PC-3 (cell line): ENCODE data around the gene PLEKHA6. TPM values are rescaled to one million over a fixed set of nuclear protein-coding genes. Genes with fewer than 3 reads are reported as not detected.

Experiments
- ATAC-seq: fragments of 200-7000 bp; cut with Tn5 transposase; 2 replicates; pipeline ENCODE4 v1.9.1; 2020; ENCODE audit warnings: mild to moderate bottlenecking, moderate library complexity
- BruUV-seq: library from RNA; stranded (reverse); fragments of 400-500 nt; replicated peaks from 2 replicates; lab custom pipeline; 2021; lab: Mats Ljungman, UMichigan
- CTCF ChIA-PET: fragments of 300-600 bp; sonication (Branson Sonifier 250); formaldehyde crosslinking; loops from one replicate; lab custom pipeline; 2022; ENCODE audit warnings: antibody characterized with exemption; lab: Charles Lee
- POLR2A ChIA-PET: fragments of 300-600 bp; sonication (Branson Sonifier 250); formaldehyde crosslinking; loops from one replicate; lab custom pipeline; 2022; ENCODE audit warnings: antibody characterized with exemption; ENCODE audit not compliant: unreplicated experiment; lab: Charles Lee
- DNase-seq: peaks from one replicate; pipeline ENCODE4 v3.0.0-alpha.2; 2015
- H2AFZ ChIP-seq: fragments of 300-600 bp; sonication (generic); 2 replicates; pipeline ENCODE4 v1.6.0; 2016; ENCODE audit warnings: antibody characterized with exemption, low read length
- H3F3A ChIP-seq: fragments of 300-600 bp; sonication (generic); one replicate; pipeline ENCODE4 v1.6.0; 2017; ENCODE audit warnings: antibody characterized with exemption, low read length, control low read depth, mild to moderate bottlenecking; ENCODE audit not compliant: unreplicated experiment
- H3K27ac ChIP-seq: fragments of 300-600 bp; sonication (generic); 2 replicates; pipeline ENCODE4 v1.5.1; 2016; ENCODE audit warnings: mild to moderate bottlenecking, low read length
- H3K27me3 ChIP-seq: fragments of 300-600 bp; sonication (generic); 2 replicates; pipeline ENCODE4 v1.6.1; 2016; ENCODE audit warnings: low read length, mixed read lengths
- H3K36me3 ChIP-seq: fragments of 300-600 bp; sonication (generic); 2 replicates; pipeline ENCODE4 v1.6.1; 2016; ENCODE audit warnings: low read depth, mixed run types, low read length, mixed read lengths
- H3K4me1 ChIP-seq: fragments of 300-600 bp; sonication (generic); 2 replicates; pipeline ENCODE4 v1.5.1; 2016; ENCODE audit warnings: low read length; ENCODE audit not compliant: insufficient read depth
- H3K4me2 ChIP-seq: fragments of 300-600 bp; sonication (generic); 2 replicates; pipeline ENCODE4 v1.6.0; 2016; ENCODE audit warnings: low read length
- H3K4me3 ChIP-seq: fragments of 300-600 bp; sonication (generic); 2 replicates; pipeline ENCODE4 v1.5.1; 2016; ENCODE audit warnings: mild to moderate bottlenecking, low read length, mixed read lengths
- H3K79me2 ChIP-seq: fragments of 300-600 bp; sonication (generic); 2 replicates; pipeline ENCODE4 v1.6.1; 2017; ENCODE audit warnings: low read length, mixed read lengths
- H3K9ac ChIP-seq: fragments of 300-600 bp; sonication (generic); 2 replicates; pipeline ENCODE4 v1.6.0; 2016; ENCODE audit warnings: mild to moderate bottlenecking, low read length
- H3K9me2 ChIP-seq: fragments of 300-600 bp; sonication (generic); replicated peaks from 2 replicates; pipeline ENCODE4 v1.6.1; 2016; ENCODE audit warnings: mixed run types, low read length, mixed read lengths
- H3K9me3 ChIP-seq: fragments of 300-600 bp; sonication (generic); 2 replicates; pipeline ENCODE4 v1.6.1; 2016; ENCODE audit warnings: low read length, mixed read lengths
- H4K20me1 ChIP-seq: fragments of 300-600 bp; sonication (generic); 2 replicates; pipeline ENCODE4 v1.6.1; 2016; ENCODE audit warnings: low read length, mixed read lengths
- EZH2 ChIP-seq: fragments of 300-600 bp; sonication (generic); IDR thresholded peaks from one replicate; pipeline ENCODE4 v1.6.1; 2017; ENCODE audit warnings: antibody characterized with exemption, mild to moderate bottlenecking, low read length; ENCODE audit not compliant: unreplicated experiment
- EZH2phosphoT487 ChIP-seq: fragments of 300-600 bp; sonication (generic); IDR thresholded peaks from 2 replicates; pipeline ENCODE4 v1.6.1; 2018; ENCODE audit warnings: mild to moderate bottlenecking, antibody characterized with exemption, low read length, borderline replicate concordance
- intact Hi-C: fragments of 100-400 bp; cut with micrococcal nuclease; formaldehyde crosslinking; loops from 2 replicates; pipeline ENCODE4 v1.9.0; 2023
- total RNA-seq: library from RNA; depleted of rRNA; stranded (reverse); fragments of >200 nt; gene quantifications from 2 replicates; pipeline ENCODE4 v1.2.3, GENCODE V29; 2014
- TF ChIP-seq, protein P1 (sequence below): fragments of 300-600 bp; sonication (generic); conservative IDR thresholded peaks from 2 replicates; pipeline ENCODE4 v1.5.1; 2017; ENCODE audit warnings: antibody characterized with exemption, low read depth, mild to moderate bottlenecking, low read length

The PLEKHA6 gene
- total RNA-seq, 1 experiment from 2014 or later = 53.8 TPM

DNA sequence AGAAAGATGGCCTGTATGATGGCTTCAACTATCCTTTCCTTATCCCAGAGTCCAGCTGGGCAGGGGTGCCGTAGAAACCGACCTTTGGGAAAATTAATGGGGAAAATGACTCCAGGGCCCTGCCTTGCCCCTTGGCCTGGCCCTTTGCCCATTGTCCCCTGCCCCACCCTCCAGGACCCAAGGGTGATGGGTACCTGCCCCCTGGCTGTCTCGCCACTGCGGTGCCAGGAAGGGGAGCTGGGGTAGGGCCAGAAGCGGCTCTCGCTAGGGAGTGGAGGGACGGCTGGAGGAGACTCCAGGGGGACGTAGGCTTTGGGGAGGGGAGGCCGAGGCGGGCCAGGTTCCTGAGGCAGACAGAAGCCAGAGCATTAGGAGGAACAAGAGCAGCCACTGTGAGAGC lies 116.8 kb downstream of the PLEKHA6 start:
- ChIA-PET POLR2A (no interaction called here), CTCF (no interaction called here)
- ATAC-seq (no peak), DNase-seq (no peak)
- H3K9me2 ChIP-seq = no peaks in the 10 kb centered on the region
- no peak overlapping the region for H2AFZ ChIP-seq
- H3K9me3 ChIP-seq = no peaks in the 10 kb centered on the region
- H3K27me3 ChIP-seq = no peaks in the 10 kb centered on the region
- no peaks in the 10 kb centered on the region for H4K20me1 ChIP-seq
- no peak overlapping the region for H3K4me3 ChIP-seq
- H3K4me1 ChIP-seq = no peaks in the 10 kb centered on the region
- no TSS peak for BruUV-seq
- TF ChIP-seq EZH2phosphoT487 (no peak), EZH2 (no peak)
- TF ChIP-seq, protein P1, sequence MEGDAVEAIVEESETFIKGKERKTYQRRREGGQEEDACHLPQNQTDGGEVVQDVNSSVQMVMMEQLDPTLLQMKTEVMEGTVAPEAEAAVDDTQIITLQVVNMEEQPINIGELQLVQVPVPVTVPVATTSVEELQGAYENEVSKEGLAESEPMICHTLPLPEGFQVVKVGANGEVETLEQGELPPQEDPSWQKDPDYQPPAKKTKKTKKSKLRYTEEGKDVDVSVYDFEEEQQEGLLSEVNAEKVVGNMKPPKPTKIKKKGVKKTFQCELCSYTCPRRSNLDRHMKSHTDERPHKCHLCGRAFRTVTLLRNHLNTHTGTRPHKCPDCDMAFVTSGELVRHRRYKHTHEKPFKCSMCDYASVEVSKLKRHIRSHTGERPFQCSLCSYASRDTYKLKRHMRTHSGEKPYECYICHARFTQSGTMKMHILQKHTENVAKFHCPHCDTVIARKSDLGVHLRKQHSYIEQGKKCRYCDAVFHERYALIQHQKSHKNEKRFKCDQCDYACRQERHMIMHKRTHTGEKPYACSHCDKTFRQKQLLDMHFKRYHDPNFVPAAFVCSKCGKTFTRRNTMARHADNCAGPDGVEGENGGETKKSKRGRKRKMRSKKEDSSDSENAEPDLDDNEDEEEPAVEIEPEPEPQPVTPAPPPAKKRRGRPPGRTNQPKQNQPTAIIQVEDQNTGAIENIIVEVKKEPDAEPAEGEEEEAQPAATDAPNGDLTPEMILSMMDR = no peak
- H3K4me2 ChIP-seq = no peak overlapping the region
- peaks cover 33% of the 10 kb centered on the region; the same call in 1 of the 2 replicates for H3K36me3 ChIP-seq
- no peaks in the 10 kb centered on the region for H3F3A ChIP-seq
- intact Hi-C loops = no loop called here
- no peak overlapping the region for H3K27ac ChIP-seq
- no peaks in the 10 kb centered on the region for H3K79me2 ChIP-seq
- no peak overlapping the region for H3K9ac ChIP-seq

DNA sequence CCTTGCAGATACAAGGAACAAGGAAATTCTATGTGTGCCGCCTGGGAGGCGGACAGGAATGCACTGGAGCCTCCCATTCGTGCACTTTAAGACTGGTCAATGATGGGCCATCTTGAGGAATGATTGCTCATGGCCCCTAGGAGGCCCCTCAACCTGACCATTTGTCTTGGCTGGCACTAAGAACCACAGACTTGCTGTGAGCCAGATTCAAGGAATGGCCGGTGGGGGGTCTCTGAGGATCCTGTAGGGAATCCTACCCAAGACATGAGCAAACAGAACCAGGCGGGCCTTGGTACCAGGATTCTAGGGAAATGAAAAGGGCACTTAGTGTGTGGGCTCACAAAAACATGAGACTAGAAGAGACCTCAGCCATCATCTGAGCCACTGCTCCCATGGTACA lies 117.8 kb downstream of the PLEKHA6 start:
- ATAC-seq (no peak), DNase-seq (no peak)
- H3K4me3 ChIP-seq = no peak overlapping the region
- H4K20me1 ChIP-seq = no peaks in the 10 kb centered on the region
- BruUV-seq = no TSS peak
- H2AFZ ChIP-seq = no peak overlapping the region
- H3K27me3 ChIP-seq = no peaks in the 10 kb centered on the region
- H3K9me2 ChIP-seq = no peaks in the 10 kb centered on the region
- H3K36me3 ChIP-seq = peaks cover 36% of the 10 kb centered on the region; the same call in 1 of the 2 replicates
- TF ChIP-seq EZH2 (no peak), EZH2phosphoT487 (no peak)
- TF ChIP-seq, protein P1 = no peak
- ChIA-PET POLR2A (no interaction called here), CTCF (no interaction called here)
- intact Hi-C loops = no loop called here
- H3K9me3 ChIP-seq = no peaks in the 10 kb centered on the region
- H3K9ac ChIP-seq = no peak overlapping the region
- H3K27ac ChIP-seq = no peak overlapping the region
- H3F3A ChIP-seq = no peaks in the 10 kb centered on the region
- H3K4me1 ChIP-seq = no peaks in the 10 kb centered on the region
- no peak overlapping the region for H3K4me2 ChIP-seq
- no peaks in the 10 kb centered on the region for H3K79me2 ChIP-seq

DNA sequence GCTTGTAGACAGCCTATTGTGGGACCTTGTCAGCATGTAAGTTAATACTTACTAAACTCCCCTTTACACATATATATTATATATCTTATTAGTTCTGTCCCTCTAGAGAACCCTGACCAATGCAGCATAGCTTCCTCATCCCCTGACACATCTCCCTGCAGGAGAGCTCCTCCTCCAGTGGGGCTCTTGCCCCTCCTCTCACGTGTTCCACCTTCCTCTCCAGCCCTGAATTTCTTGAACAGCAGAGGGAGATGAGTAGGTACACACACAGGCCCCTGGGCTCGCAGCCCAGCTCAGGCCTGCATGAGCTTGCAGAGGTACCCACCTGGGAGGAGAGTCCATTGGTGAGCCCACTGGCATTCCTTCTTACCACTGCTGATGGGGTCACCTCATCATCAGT lies 118.7 kb downstream of the PLEKHA6 start:
- no peak overlapping the region for H3K27ac ChIP-seq
- H3K9me3 ChIP-seq = no peaks in the 10 kb centered on the region
- BruUV-seq = no TSS peak
- no peak overlapping the region for H3K4me3 ChIP-seq
- POLR2A ChIA-PET = no interaction called here
- no peak for TF ChIP-seq EZH2phosphoT487
- no peak for TF ChIP-seq EZH2
- TF ChIP-seq, protein P1 = no peak
- H2AFZ ChIP-seq = no peak overlapping the region
- no peak overlapping the region for H3K4me2 ChIP-seq
- no peak overlapping the region for H3K9ac ChIP-seq
- DNase-seq = no peak
- ATAC-seq = no peak
- no peaks in the 10 kb centered on the region for H3K4me1 ChIP-seq
- H3K79me2 ChIP-seq = no peaks in the 10 kb centered on the region
- CTCF ChIA-PET = no interaction called here
- no peaks in the 10 kb centered on the region for H3K9me2 ChIP-seq
- no peaks in the 10 kb centered on the region for H4K20me1 ChIP-seq
- H3K36me3 ChIP-seq = peaks cover 38% of the 10 kb centered on the region
- H3K27me3 ChIP-seq = no peaks in the 10 kb centered on the region
- intact Hi-C loops = no loop called here
- no peaks in the 10 kb centered on the region for H3F3A ChIP-seq
